Suprapubic skin (tissue), 4 donors: Measurements from ENCODE around the gene MIER2.

ENCODE experiments used
- CTCF ChIP-seq, 2 donors: fragments of 200-600 bp in 1 of 2; fragments of 450-650 bp in 1 of 2; sonication (generic) in 1 of 2; IDR thresholded peaks; one replicate each; pipeline ENCODE4 v1.5.1; 2016 to 2019; ENCODE audit warnings: antibody characterized with exemption in 2 of 2, mild to moderate bottlenecking in 1 of 2, moderate library complexity in 1 of 2
- POLR2A ChIP-seq, 2 donors: fragments of 450-650 bp; IDR thresholded peaks; one replicate each; pipeline ENCODE4 v1.6.1; 2017; ENCODE audit warnings: antibody characterized with exemption in 2 of 2, mild to moderate bottlenecking in 2 of 2, moderate library complexity in 2 of 2
- POLR2AphosphoS5 ChIP-seq, 3 donors: sonication (generic); formaldehyde crosslinking; IDR thresholded peaks; one replicate each; pipeline ENCODE4 v1.6.1; 2017; ENCODE audit warnings: antibody characterized with exemption in 3 of 3

GRCh38 chr19:372306-372890, 27.8 kb upstream of the MIER2 start:
- no peak for TF ChIP-seq CTCF (IDR thresholded peaks at IDR 0.05)
- no peak for TF ChIP-seq POLR2A (IDR thresholded peaks at IDR 0.05)
- no peak for TF ChIP-seq POLR2AphosphoS5 (IDR thresholded peaks at IDR 0.05)
